Mucosa of gallbladder (tissue), 1 donor: ENCODE data around the gene ESRRA. TPM values are rescaled to one million over a fixed set of nuclear protein-coding genes. Genes with fewer than 3 reads are reported as not detected.

Source experiments
- DNase-seq: peaks from one replicate; pipeline ENCODE4 v3.0.0-alpha.2; 2020; ENCODE audit warnings: low spot score
- total RNA-seq: library from RNA; stranded (reverse); gene quantifications from one replicate; pipeline ENCODE4 v1.2.1, GENCODE V29; 2021
- donor health status: DM: no; HTN: no; CAD: no.

ESRRA gene
- 97.7 TPM for total RNA-seq

- peak; percentile 100 for DNase-seq
These were observed at the start of gene ESRRA for GRCh38 chr11:64305075-64305690. Gene ESRRA (plus strand): TSS chr11:64305524. CDS start chr11:64307180, 1,656 bp downstream.

GRCh38 chr11:64256300-64256699 lies 49.0 kb upstream of the ESRRA start:
- DNase-seq = no peak

- DNase-seq = no peak
These were observed 47.0 kb upstream of the ESRRA start for GRCh38 chr11:64258356-64258755.

- DNase-seq = no peak
These were observed 46.3 kb upstream of the ESRRA start for GRCh38 chr11:64258946-64259532.

GRCh38 chr11:64259533-64260067 lies 45.7 kb upstream of the ESRRA start:
- no peak for DNase-seq

- no peak for DNase-seq
These were observed 45.1 kb upstream of the ESRRA start for GRCh38 chr11:64260147-64260708.

GRCh38 chr11:64261556-64262080 lies 43.7 kb upstream of the ESRRA start:
- no peak for DNase-seq

- DNase-seq = no peak
These were observed 42.9 kb upstream of the ESRRA start for GRCh38 chr11:64262271-64263002.

- no peak for DNase-seq
These were observed 42.0 kb upstream of the ESRRA start for GRCh38 chr11:64263021-64263946.

GRCh38 chr11:64263947-64264317 lies 41.4 kb upstream of the ESRRA start:
- DNase-seq = no peak

- DNase-seq = no peak
These were observed 40.9 kb upstream of the ESRRA start for GRCh38 chr11:64264371-64264852.

- DNase-seq = no peak
These were observed 39.9 kb upstream of the ESRRA start for GRCh38 chr11:64265176-64266160.

GRCh38 chr11:64266339-64266738 lies 39.0 kb upstream of the ESRRA start:
- no peak for DNase-seq

- DNase-seq = no peak
These were observed 37.9 kb upstream of the ESRRA start for GRCh38 chr11:64267207-64267945.

- DNase-seq = peak; percentile 73
These were observed 37.1 kb upstream of the ESRRA start for GRCh38 chr11:64268025-64268892.

- DNase-seq = peak; percentile 47
These were observed 36.3 kb upstream of the ESRRA start for GRCh38 chr11:64268893-64269539.

GRCh38 chr11:64269540-64270220 lies 35.6 kb upstream of the ESRRA start:
- DNase-seq = peak; percentile 98
